Cardiac fibroblast (primary cell): Measurements from ENCODE around the gene DERL3.

Source experiments
- DNase-seq, 2 donors: peaks; one replicate each; pipeline versions ENCODE4 v3.0.0 to v3.0.0-alpha.2; 2010; ENCODE audit warnings: low read depth in 2 of 2
- H3K4me3 ChIP-seq, 2 donors: replicated peaks in 1 of 2; 1 replicate in 1 of 2; 2 replicates in 1 of 2; pipeline ENCODE4 v1.5.1; 2011; ENCODE audit warnings: low read depth in 2 of 2, low read length in 2 of 2, mild to moderate bottlenecking in 2 of 2, moderate library complexity in 1 of 2
- TF ChIP-seq, protein P1 (sequence below): IDR thresholded peaks from one replicate; pipeline ENCODE4 v1.5.1; 2011; ENCODE audit warnings: low read depth, mild to moderate bottlenecking, low read length, inconsistent platforms

DERL3 gene

DNA sequence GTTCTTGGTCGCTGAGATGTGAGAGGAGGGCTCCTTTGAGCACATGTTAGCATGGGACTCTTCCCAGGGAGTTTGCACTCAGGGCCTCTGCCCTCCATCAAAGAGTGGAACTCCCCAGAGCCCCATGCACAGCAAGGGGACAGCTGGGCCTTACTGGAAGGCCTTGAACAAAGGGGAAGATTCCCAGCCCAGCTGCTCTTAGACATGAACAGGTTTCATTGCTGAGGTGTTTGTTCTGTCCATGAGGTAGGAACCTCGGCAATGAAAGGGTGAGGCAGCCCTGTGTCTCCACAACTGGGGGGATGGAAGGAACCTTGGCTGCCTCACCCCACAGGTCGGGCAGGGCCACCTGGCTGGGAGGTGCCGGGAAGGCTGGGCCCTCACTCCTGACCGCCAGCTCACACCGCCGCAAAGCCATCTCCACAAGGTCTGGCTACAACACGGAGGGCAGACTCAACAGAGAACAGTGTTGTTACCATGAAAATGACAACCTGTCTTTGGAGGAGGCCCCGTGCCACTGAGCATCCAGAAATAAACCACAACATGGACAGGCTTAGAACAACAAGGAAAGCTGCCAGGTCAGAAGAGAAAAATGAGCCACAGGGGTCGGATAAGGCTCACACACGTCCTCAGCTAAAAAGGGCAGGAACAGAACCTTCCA is 3.2 kb downstream of the DERL3 start:
- H3K4me3 ChIP-seq: no peak overlapping the region
- DNase-seq: no peak
- TF ChIP-seq, protein P1, sequence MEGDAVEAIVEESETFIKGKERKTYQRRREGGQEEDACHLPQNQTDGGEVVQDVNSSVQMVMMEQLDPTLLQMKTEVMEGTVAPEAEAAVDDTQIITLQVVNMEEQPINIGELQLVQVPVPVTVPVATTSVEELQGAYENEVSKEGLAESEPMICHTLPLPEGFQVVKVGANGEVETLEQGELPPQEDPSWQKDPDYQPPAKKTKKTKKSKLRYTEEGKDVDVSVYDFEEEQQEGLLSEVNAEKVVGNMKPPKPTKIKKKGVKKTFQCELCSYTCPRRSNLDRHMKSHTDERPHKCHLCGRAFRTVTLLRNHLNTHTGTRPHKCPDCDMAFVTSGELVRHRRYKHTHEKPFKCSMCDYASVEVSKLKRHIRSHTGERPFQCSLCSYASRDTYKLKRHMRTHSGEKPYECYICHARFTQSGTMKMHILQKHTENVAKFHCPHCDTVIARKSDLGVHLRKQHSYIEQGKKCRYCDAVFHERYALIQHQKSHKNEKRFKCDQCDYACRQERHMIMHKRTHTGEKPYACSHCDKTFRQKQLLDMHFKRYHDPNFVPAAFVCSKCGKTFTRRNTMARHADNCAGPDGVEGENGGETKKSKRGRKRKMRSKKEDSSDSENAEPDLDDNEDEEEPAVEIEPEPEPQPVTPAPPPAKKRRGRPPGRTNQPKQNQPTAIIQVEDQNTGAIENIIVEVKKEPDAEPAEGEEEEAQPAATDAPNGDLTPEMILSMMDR: no peak

DNA sequence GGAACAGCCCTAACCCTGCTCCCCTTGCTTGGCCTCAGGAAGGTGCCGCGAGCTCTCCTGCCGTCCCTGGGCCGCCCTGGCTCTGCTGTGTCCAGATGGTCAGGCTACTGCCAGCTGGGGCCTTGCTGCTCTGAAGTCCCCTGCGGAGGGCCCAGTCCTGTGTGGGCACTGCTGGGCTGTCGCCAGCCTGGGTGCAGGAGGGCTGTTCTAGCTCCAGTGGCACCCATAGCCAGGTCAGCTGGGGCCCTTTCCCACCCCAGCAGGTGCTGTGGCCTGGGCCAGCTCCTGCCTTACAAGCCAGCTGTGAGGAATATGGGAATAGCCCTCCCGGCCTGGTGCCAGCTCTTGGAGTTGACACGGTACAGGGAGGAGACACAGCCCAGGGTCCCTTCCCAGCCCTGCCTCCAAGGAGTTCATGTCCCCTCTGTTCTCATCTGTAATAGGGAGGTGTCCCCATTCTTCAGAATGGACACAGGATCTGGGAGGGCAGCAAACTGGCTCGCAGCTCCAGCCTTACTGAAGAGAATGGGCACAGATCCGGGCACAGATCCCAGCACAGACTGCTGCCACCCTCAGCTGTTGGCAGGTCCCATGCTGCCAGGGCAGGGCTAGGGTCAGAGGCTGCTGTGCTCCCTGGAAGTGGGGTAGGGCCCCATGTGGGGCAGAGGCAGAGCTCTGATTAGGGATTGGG is 3.9 kb downstream of the DERL3 start:
- DNase-seq: no peak
- no peak overlapping the region for H3K4me3 ChIP-seq
- TF ChIP-seq, protein P1: no peak

DNA sequence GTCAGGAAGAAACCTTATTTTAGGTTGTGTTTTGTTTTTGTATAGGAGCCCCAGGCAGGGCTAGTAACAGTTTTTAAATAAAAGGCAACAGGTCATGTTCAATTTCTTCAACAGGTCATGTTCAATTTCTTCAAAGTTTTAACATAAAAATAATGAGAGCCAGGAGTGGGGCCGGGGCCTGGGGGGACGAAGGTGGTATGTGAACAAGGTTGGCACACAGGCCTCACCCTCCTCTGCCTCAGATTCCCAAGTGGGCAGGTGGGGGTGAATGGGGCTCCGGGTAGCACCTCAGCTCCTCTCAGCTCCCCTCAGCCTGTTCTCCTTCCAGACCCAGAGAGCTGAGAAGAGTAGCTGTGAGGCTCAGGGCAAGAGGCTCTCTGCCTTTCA is 4.4 kb downstream of the DERL3 start:
- no peak overlapping the region for H3K4me3 ChIP-seq
- no peak for DNase-seq
- TF ChIP-seq, protein P1: no peak

DNA sequence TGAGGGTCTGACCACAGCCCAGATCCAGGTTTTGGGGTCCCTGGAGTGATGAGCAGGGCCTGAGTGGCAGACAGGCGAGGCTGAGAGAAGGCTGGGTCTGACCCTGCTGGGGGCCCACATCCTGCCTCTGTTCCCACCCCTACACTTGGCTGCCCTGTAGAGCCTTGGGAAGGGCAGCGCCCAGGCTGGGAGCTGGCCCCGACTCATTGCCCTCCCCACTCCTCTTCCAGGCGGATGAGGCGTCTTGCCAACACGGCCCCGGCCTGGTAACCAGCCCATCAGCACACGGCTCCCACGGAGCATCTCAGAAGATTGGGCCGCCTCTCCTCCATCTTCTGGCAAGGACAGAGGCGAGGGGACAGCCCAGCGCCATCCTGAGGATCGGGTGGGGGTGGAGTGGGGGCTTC is 4.9 kb downstream of the DERL3 start:
- no peak overlapping the region for H3K4me3 ChIP-seq
- TF ChIP-seq, protein P1: no peak
- DNase-seq: no peak

DNA sequence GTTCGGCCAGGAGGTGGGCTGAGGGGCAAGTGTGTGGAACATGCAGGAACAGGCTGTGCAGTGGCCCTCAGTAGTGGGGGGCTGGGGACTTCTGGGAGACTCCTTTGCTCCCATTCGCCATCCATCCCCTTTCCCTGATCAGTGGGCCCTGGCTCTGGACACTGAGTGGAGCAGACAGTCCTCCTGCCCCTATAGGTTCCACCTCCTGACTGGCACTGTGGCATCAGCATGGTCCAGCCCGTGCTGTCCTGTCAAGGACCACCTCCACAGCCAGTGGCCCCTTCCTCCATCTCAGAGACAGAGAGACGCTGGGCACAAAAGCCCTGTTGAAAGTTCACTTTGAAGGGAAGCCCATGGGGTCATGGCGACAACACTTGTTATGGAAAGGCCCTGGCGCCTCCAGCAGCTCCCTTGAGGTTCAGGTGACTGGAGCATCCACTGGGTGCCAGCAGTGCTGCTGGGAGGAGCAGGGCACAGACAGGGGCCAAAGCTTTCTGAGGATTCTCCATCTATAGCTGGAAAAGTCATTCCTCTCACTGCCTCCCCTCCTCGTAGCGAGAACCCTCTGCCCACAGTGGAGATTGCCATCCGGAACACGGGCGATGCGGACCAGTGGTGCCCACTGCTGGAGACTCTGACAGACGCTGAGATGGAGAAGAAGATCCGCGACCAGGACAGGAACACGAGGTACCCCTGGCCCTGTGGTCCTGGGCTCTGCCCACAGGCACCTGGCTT is 5.6 kb downstream of the DERL3 start:
- no peak overlapping the region for H3K4me3 ChIP-seq
- DNase-seq: no peak
- TF ChIP-seq, protein P1: no peak

DNA sequence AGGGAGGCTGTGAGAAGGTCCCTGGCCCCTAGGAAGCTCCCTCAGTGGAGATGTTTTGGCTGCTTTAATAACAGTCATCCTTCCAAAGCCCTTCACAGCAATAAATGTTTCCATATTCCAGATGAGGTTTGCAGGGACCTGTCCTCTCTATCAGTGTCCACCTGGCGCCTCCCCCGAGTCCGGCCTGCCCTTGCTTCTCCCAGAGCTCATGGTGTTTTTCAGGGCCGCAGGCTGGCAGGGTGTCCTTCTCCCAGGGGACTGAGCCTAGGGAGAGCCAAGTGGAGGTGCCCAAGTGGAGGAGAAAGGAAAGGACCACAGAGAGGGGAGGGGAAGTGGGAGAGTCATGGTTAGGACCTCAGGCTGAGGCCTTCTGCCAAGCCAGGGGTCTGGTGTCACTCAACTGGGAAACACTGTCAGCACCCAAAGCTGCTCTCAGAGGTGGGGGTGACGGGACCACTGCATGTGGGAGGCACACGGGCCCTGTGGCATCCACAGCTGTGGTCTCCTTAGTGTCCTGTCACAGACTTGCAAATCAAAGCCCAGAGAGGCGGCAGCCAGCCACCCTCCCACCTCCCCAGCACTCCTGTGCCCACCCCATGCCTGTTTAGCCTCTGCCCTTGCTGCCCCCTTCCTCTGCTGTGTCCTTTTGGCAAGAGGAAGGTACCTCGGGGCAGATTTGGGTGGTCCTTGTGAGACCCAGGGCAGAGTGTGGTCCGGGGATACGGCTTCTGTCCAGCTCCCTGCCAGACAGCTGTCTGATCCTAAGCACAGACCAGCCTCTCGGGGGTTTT is 6.4 kb downstream of the DERL3 start:
- no peak for DNase-seq
- TF ChIP-seq, protein P1: no peak
- H3K4me3 ChIP-seq: no peak overlapping the region
